HG02943 (cell line): ENCODE results near the gene METTL16.

Experiments used
- ATAC-seq: cut with Tn5 transposase; IDR thresholded peaks from one replicate; pipeline ENCODE4 v1.9.1; 2021; ENCODE audit warnings: mild to moderate bottlenecking, low read depth, moderate library complexity; ENCODE audit not compliant: unreplicated experiment

The METTL16 gene

DNA sequence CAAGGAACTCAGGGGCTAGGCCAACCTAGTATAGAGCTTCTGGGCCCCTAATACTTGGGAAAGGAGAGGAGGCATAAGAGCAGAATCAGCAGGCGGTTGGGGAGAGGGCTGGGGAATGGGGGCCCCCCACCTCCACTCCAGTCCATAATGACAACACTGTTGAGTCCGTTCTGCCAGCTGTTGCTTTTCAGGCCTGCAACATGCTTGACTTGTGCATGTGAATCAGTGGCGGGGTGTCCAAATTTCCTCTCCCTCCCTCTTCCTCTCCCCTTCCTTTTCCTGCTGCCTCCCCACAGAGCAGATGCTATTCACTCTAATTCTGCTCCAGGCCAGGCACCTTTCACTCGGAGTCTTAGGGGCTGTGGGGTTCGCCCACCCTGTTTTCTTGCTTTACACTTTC is 142.6 kb downstream of the METTL16 start:
- ATAC-seq: no peak

DNA sequence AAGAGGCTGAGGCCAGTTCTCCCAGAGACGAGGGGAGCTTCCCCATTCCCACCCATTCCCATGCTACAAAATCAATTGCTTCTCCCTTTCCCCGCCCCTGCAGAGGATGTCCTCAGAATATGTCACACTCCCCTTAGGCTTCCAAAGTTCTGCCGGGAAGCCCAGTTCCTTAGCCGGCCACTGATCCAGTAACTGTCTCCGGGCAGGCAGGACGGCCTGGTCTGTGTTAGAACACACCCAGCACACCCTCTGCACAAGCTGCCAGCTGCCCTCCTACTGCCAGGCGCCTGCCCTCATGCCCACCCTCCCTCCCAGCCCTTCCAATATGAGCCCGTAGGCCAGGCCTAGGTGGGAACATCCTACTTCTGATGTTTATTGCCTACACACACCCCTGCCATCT is 143.3 kb downstream of the METTL16 start:
- ATAC-seq: no peak

GRCh38 chr17:2366747-2367494 is 144.8 kb downstream of the METTL16 start:
- ATAC-seq: no peak
